Bone marrow (tissue), 2 donors: ENCODE measurements around the gene SLC38A10.

Experiments used
- DNase-seq, 2 donors: peaks; one replicate each; lab custom pipeline; 2025; lab: John Stamatoyannopoulos, UW

The SLC38A10 gene

GRCh38 chr17:81295031-81295675 lies at the start of gene SLC38A10:
SLC38A10 (minus strand) TSS chr17:81295307; CDS start chr17:81294921, 386 bp downstream.
- peak; percentile 74 to 91 for DNase-seq

- DNase-seq, result peak in 1 of 2 donors; percentile 38
Observed at GRCh38 chr17:81342269-81343070, 47.4 kb upstream of the SLC38A10 start.

- peak in 1 of 2 donors; percentile 54 for DNase-seq
Observed at GRCh38 chr17:81341516-81342268, 46.6 kb upstream of the SLC38A10 start.

- no peak for DNase-seq
Observed at GRCh38 chr17:81340607-81341515, 45.8 kb upstream of the SLC38A10 start.

- no peak for DNase-seq
Observed at GRCh38 chr17:81339534-81340296, 44.6 kb upstream of the SLC38A10 start.

- no peak for DNase-seq
Observed at GRCh38 chr17:81339191-81339533, 44.1 kb upstream of the SLC38A10 start.

- DNase-seq, result peak in 1 of 2 donors; percentile 44
Observed at GRCh38 chr17:81338274-81339190, 43.4 kb upstream of the SLC38A10 start.

- no peak for DNase-seq
Observed at GRCh38 chr17:81337476-81337879, 42.4 kb upstream of the SLC38A10 start.

GRCh38 chr17:81336930-81337325 lies 41.8 kb upstream of the SLC38A10 start:
- no peak for DNase-seq

GRCh38 chr17:81336296-81336929 lies 41.3 kb upstream of the SLC38A10 start:
- no peak for DNase-seq

GRCh38 chr17:81335773-81336157 lies 40.7 kb upstream of the SLC38A10 start:
- no peak for DNase-seq

- no peak for DNase-seq
Observed at GRCh38 chr17:81334987-81335772, 40.1 kb upstream of the SLC38A10 start.

- no peak for DNase-seq
Observed at GRCh38 chr17:81334391-81334901, 39.3 kb upstream of the SLC38A10 start.

- no peak for DNase-seq
Observed at GRCh38 chr17:81333616-81334368, 38.7 kb upstream of the SLC38A10 start.

- DNase-seq, result no peak
Observed at GRCh38 chr17:81332914-81333528, 37.9 kb upstream of the SLC38A10 start.

GRCh38 chr17:81332118-81332834 lies 37.2 kb upstream of the SLC38A10 start:
- no peak for DNase-seq
